Measurements from ENCODE around the gene PRKCE. TPM values are rescaled to one million over a fixed set of nuclear protein-coding genes. Genes with fewer than 3 reads are reported as not detected.
A peak's percentile ranks its signal among the peaks of the same experiment; 100 is the strongest.

Gene PRKCE
- total RNA-seq, 1 donor from 2014 or later = 24.2 TPM

DNA sequence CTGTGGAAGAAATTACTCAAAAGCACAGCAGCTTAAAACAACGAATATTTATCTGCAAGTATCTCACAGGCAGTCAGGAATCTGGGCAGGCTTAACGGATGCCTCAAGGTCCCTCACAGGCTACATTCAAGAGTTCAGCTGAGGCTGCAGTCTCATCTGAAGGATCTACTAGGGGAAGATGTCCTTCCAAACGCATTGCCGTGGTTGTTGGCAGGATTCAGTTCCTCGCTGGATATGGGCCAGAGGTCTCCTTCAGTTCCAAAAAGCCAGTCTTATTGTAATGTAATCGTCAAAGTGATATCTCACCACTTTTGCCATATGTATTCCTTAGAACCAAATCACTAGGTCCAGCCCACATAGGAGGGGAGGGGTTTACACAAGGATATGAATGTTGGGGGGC lies 547.5 kb downstream of the PRKCE start:
- Mint-ChIP-seq H3K36me3 (ENCODE audit: low read depth, unreplicated experiment) (no peaks in the 10 kb centered on the region), H3K27me3 (ENCODE audit: unreplicated experiment) (peaks cover 6% of the 10 kb centered on the region), H3K4me3 (ENCODE audit: unreplicated experiment) (no peak overlapping the region), H3K9me3 (ENCODE audit: unreplicated experiment) (peaks cover 4% of the 10 kb centered on the region), H3K27ac (ENCODE audit: unreplicated experiment) (no peak overlapping the region), H3K4me1 (ENCODE audit: unreplicated experiment) (peaks cover 32% of the 10 kb centered on the region)
- DNase-seq (ENCODE audit: low spot score) = no peak
- TF ChIP-seq CTCF (IDR thresholded peaks at IDR 0.05; ENCODE audit: unreplicated experiment) = no peak

DNA sequence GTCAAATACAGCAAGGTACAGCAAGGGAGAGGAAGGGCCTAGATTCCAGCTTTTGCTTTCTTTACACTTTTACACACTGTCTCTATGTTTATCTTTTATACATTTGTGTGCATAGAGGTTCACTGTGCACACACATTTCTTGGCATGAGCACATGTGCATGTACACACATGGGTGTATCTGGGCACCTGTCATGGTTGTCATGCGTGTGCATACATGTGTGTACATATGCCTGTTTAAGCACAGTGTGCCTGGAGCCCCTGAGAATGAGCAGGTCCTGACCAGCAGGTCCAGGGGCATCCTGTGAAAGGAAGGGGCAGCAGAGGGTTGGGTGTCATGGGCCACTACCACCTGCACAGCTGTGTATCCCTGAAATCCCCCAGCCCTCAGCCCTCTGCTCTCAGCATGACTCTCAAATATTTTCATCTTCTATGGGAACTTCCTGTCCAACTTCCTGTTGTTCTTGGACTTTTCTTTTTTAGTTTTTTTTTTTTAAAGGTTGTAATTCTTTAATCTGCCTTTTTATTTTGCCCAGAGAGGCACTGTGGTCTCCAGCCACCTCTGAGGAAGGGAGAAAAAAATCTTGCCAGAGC lies 548.7 kb downstream of the PRKCE start:
- Mint-ChIP-seq H3K4me1 (ENCODE audit: unreplicated experiment) (peaks cover 32% of the 10 kb centered on the region), H3K4me3 (ENCODE audit: unreplicated experiment) (no peak overlapping the region), H3K9me3 (ENCODE audit: unreplicated experiment) (peaks cover 4% of the 10 kb centered on the region), H3K27ac (ENCODE audit: unreplicated experiment) (no peak overlapping the region), H3K27me3 (ENCODE audit: unreplicated experiment) (peaks cover 6% of the 10 kb centered on the region), H3K36me3 (ENCODE audit: low read depth, unreplicated experiment) (no peaks in the 10 kb centered on the region)
- no peak for TF ChIP-seq CTCF (IDR thresholded peaks at IDR 0.05; ENCODE audit: unreplicated experiment)
- DNase-seq (ENCODE audit: low spot score) = no peak

- Mint-ChIP-seq H3K27ac (ENCODE audit: unreplicated experiment) (peak overlapping the region; percentile 13), H3K27me3 (ENCODE audit: unreplicated experiment) (peaks cover 6% of the 10 kb centered on the region), H3K9me3 (ENCODE audit: unreplicated experiment) (peaks cover 4% of the 10 kb centered on the region), H3K4me1 (ENCODE audit: unreplicated experiment) (peaks cover 34% of the 10 kb centered on the region), H3K36me3 (ENCODE audit: low read depth, unreplicated experiment) (no peaks in the 10 kb centered on the region), H3K4me3 (ENCODE audit: unreplicated experiment) (no peak overlapping the region)
- TF ChIP-seq CTCF (IDR thresholded peaks at IDR 0.05; ENCODE audit: unreplicated experiment) = no peak
- DNase-seq (ENCODE audit: low spot score) = no peak
These were observed 549.6 kb downstream of the PRKCE start for GRCh38 chr2:46200861-46201605.

- no peak overlapping the region for H3K27ac Mint-ChIP-seq (ENCODE audit: unreplicated experiment)
- peaks cover 3% of the 10 kb centered on the region for H3K27me3 Mint-ChIP-seq (ENCODE audit: unreplicated experiment)
- H3K9me3 Mint-ChIP-seq (ENCODE audit: unreplicated experiment) = peaks cover 4% of the 10 kb centered on the region
These were observed 551.0 kb downstream of the PRKCE start for GRCh38 chr2:46202453-46202852.

More at GRCh38 chr2:46202453-46202852, 551.0 kb downstream of the PRKCE start:
- Mint-ChIP-seq H3K4me3 (ENCODE audit: unreplicated experiment) (no peak overlapping the region), H3K36me3 (ENCODE audit: low read depth, unreplicated experiment) (no peaks in the 10 kb centered on the region), H3K4me1 (ENCODE audit: unreplicated experiment) (peaks cover 24% of the 10 kb centered on the region)
- DNase-seq (ENCODE audit: low spot score) = no peak
- TF ChIP-seq CTCF (IDR thresholded peaks at IDR 0.05; ENCODE audit: unreplicated experiment) = no peak

All from endothelial cell (in vitro differentiated cells).